ENCODE measurements around the gene SOX5.

The SOX5 gene

DNA sequence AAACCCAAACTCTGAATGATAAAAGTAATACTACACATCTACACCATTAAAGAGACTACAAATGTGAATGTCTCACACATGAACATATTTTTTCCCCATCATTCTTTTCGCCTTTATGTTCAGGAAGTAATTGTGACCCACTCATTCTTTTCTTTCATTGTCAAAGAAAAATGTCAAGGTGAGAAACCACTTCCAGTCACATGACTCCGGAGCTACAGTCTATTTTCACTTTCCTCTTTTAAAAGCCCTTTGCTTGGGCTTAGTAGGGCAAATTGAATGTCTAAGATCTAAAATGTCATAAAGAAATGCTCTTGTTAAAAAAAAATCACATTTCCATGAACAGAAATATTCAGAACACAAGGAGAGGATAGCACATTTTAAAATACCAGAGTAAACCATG is 461.3 kb downstream of the SOX5 start:
- TF ChIP-seq, protein P1, sequence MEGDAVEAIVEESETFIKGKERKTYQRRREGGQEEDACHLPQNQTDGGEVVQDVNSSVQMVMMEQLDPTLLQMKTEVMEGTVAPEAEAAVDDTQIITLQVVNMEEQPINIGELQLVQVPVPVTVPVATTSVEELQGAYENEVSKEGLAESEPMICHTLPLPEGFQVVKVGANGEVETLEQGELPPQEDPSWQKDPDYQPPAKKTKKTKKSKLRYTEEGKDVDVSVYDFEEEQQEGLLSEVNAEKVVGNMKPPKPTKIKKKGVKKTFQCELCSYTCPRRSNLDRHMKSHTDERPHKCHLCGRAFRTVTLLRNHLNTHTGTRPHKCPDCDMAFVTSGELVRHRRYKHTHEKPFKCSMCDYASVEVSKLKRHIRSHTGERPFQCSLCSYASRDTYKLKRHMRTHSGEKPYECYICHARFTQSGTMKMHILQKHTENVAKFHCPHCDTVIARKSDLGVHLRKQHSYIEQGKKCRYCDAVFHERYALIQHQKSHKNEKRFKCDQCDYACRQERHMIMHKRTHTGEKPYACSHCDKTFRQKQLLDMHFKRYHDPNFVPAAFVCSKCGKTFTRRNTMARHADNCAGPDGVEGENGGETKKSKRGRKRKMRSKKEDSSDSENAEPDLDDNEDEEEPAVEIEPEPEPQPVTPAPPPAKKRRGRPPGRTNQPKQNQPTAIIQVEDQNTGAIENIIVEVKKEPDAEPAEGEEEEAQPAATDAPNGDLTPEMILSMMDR (IDR thresholded peaks at IDR 0.05; ENCODE audit: low read length, missing control alignments), result no peak
- no peak overlapping the region for H3K4me3 ChIP-seq (replicated peaks; ENCODE audit: low read depth, low read length)
- DNase-seq (ENCODE audit: low read depth), result no peak

DNA sequence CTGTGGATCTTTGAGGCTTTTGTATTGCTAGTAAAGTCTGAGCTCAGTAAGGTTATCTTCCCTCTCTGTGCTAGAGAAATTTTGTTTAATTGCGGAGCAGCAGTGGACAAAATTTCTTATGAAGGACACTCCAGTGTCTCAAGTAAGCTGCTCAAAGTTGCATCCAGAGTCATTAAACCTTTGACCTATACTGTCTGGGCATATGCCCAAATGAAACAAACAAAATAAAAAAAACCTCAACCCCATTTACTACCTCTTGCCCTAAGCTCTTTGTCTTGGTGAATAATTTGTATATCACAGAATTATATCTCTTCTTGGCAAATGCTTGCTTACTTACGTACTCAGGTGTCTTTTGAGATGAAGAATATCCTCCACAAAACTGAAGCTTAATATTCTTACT is 465.2 kb downstream of the SOX5 start:
- no peak overlapping the region for H3K4me3 ChIP-seq (replicated peaks; ENCODE audit: low read depth, low read length)
- TF ChIP-seq, protein P1 (IDR thresholded peaks at IDR 0.05; ENCODE audit: low read length, missing control alignments), result no peak
- no peak for DNase-seq (ENCODE audit: low read depth)

DNA sequence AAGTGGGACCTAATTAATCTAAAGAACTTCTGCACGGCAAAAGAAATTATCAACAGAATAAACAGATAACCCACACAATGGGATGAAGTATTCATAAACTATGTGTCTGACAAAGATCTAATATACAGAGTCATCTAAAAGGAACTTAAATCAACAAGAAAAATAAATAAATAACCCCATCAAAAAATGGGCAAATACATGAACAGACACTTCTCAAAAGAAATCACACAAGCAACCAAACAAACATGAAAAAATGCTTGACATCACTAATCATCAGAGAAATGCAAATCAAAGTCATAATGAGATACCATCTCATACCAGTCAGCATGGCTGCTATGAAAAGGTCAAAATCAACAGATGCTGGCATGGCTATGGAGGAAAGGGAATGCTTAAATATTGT is 466.9 kb downstream of the SOX5 start:
- no peak overlapping the region for H3K4me3 ChIP-seq (replicated peaks; ENCODE audit: low read depth, low read length)
- DNase-seq (ENCODE audit: low read depth), result no peak
- TF ChIP-seq, protein P1 (IDR thresholded peaks at IDR 0.05; ENCODE audit: low read length, missing control alignments), result no peak
